IPS DF 4.7 (cell line): Measurements from ENCODE around the gene SLC35G2.
"Not testable (repeated sequence)": the region's sequence is repeated elsewhere in the genome, so short reads cannot be mapped to it uniquely, and the experiment has no call there.

Experiments
- DNase-seq: peaks from one replicate; pipeline ENCODE4 v3.0.0-alpha.2; 2013; ENCODE audit warnings: low spot score; ENCODE audit errors: extremely low read depth

The SLC35G2 gene

DNA sequence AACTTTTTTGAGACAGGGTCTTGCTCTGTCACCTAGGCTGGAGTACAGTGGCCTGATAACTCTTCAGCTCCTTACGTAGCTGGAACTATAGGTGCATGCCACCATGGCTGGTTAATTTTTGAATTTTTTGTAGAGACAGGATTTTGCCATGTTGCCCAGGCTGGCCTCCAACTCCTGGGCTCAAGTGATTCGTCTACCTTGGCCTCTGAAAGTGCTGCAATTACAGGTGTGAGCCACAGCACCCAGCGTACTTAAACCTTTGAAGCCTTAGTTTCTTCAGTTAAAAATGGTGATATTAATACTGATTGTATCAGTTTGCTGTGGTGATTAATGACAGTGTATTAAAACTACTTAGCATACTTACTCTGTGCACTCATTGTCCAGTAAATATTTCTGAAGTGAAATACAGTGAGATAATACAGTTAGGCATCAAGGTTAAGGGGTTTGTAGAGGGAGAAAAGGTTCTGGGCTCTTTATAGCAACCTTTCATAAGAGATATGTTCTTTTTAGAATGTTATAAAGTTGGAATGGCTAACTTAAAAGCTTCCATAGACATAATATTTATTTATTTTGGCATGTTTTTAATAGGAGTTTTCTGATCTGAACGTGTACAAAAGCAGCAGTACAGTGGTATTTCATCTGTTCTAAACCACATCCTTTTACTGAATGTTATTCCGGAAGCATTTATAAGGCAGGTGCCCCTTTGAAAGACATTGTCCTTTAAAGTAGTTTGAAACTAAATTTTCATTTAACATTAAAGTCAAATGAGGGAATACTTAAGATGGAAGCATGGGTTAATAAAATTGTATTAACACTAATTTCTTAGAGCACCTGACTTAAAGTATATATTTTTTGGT, 66.7 kb downstream of the SLC35G2 start:
- no peak for DNase-seq

DNA sequence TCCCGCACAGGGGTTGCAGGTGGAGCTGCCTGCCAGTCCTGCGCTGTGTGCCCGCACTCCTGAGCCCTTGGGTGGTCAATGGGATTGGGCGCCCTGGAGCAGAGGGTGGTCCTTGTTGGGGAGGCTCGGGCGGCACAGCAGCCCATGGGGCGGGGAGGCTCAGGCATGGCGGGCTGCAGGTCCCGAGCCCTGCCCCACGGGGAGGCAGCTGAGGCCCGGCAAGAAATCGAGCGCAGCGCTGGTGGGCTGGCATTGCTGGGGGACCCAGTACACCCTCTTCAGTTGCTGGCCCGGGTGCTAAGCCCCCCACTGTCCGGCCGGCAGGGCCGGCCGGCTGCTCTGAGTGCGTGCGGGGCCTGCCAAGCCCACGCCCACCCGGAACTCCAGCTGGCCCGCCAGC, 71.0 kb downstream of the SLC35G2 start:
- DNase-seq, result no peak

DNA sequence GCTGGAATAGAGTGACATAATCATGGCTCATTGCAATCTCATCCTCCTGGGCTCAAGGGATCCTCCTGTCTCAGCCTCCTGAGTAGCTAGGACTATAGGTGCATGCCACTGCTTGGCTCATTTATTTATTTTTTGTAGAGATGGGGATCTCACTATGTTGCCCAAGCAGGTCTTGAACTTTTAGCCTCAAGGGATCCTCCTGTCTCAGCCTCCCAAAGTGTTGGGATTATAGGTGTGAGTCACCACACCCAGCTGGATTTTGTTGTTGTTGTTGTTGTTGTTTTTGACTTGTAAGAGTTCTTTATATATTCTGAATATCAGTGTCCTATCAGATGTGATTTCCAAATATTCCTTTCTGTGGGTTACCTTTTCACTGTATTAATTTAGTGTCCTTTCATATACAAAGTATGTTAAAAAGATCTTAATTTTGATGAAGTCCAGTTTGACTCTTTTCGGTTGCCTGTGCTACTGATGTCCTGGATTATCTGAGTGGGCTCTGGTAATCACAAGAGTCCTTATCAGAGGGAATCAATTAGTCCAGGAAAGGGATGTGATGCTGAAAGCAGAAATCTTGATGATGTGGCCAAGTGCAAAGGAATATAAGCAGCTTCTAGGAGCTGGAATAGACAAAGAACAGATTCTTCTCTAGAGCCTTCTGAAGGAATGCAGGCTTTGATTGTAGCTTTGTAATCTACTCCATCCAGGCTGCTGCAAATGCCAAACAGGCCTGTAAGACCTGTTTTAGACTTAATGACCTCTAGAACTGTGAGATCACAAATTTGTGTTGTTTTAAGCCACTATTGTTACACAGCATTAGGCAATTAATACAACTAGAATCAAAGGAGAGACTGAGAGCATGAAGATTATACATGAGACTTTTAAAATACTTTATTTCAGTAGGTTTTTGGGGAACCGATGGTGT, 73.3 kb downstream of the SLC35G2 start:
- no peak for DNase-seq

DNA sequence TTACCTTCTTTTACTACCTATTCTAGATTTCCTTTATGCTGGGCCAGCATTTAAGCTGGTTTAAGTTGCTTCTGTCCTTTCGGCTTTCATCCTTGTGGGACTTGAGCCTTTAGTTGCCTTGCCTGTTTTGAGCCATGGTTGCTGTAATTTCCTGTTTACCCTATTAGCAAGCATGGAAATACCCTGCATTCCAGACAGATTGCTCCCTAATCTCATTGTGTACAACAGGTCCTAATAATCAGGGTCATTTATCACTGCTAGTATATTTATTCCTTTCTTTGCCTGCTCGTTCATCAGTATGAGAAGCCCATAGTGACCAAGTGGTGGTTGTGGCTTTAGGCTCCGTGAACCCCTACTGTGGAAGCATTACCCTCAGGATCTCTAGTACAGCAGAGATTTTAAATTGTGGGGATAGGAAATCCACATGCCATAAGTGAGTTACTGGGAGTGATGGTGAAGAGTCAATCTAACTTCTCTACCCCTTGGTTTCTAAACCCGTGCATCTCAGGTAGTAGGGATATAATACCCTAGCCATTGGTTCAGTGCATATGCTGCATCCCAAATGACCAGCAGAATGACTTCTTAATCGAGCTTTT, 75.0 kb downstream of the SLC35G2 start:
- DNase-seq, result no peak

DNA sequence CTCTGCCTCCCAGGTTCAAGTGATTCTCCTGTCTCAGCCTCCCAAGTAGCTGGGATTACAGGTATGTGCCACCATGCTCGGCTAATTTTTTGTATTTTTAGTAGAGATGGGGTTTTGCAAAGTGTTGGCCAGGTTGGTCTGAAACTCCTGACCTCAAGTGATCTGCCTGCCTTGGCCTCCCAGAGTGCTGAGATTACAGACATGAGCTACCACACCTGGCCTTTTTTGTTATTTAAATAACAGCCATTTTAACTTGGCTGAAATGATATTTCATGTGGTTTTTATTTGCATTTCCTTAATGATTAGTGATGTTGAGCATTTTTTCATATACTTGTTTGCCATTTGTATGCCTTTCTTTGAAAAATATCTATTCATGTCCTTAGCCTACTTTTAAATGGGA, 78.2 kb downstream of the SLC35G2 start:
- DNase-seq, result not testable (repeated sequence)

DNA sequence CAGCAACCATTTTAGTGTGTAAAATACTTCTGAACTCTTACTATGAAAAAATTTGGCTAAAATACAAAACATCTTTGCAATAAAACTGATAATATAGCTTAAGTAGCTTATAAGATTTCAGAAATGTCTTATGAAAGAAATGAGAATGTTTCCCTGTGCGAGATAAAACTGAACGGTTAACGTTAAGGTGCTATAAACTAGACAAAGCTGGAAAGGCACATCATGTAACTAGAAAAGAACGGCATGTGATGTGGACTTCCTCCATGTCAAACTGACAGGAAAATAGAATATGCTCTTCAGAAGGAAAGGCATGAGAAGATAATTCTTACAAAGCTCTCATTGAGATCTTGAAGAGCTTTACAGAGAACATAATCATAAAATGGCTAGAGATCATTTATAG, 79.6 kb downstream of the SLC35G2 start:
- no peak for DNase-seq

DNA sequence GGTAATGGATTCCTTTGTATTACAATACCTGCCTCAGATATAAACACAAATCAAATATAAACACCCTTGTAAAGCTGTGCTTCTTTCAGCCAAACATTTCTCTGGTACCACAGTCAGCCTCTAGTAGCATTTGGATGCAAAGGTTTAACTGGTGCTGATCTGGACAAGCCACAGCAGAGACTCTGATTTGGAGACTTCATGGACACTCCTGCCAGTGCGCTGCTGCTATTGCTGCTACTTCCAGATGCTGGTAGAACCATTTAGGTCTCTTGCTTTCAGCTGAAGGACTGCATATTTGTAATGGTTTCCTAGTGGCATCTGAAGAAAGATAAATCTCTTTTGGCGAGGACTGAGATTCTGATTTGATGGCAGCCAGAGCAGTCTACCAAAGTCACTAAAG, 80.0 kb downstream of the SLC35G2 start:
- DNase-seq, result no peak

DNA sequence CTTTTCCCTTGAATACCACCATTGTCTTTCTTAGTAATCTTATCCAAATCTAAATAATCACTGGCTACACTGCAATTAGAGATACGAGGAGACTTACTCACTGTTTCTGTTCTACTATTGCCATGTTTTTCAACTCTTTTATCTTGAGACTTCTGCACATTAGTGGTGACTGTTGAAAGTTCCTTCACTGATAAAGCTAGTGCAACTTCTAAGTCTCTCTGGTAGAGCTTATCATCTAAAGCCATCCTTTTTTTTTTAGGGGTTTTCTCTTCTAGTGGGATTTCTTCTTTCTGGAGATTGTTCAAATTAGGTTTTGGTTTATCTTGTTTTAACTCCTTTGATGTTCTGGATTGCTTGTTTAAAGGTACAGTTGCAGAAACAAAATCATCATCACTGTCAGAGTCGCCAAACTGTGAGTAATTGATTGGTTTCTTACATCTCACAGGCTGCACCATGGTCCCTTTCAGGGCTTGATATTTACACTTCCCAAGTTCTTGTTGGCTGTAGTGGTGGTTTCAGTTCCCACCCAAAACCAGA, 80.8 kb downstream of the SLC35G2 start:
- DNase-seq, result no peak

DNA sequence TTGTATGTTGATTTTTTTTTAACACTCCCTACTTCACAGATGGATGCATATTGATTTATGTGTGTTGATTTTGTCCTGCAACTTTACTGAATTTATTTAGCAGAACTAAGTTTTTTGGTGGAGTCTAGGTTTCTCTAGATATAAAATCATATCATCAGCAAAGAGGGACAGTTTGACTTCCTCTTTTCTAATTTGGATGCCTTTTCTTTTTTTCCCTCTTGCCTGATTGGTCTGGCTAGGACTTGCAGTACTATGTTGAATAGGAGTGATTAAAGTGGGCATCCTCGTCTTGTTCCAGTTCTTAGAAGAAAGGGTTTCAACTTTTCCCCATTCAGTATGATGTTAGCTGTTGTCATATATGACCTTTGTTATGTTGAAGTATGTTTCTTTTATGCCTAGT, 81.8 kb downstream of the SLC35G2 start:
- not testable (repeated sequence) for DNase-seq

DNA sequence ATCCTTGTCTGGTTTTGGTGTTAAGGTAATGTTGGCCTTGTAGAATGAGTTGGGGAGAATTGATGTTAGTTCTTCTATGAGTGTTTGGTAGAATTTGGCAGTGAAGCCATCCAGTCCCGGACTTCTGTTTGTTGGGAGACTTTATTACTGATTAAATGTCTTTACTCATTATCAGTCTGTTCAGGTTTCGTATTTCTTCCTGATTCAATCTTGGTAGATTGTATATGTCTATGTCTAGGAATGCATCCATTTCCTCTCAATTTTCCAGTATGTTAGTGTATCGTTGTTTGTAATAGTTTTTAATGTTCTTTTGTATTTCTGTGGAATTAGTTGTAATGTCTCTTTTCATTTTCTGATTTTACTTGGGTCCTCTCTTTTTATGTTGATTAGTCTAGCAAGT, 82.5 kb downstream of the SLC35G2 start:
- DNase-seq, result no peak

DNA sequence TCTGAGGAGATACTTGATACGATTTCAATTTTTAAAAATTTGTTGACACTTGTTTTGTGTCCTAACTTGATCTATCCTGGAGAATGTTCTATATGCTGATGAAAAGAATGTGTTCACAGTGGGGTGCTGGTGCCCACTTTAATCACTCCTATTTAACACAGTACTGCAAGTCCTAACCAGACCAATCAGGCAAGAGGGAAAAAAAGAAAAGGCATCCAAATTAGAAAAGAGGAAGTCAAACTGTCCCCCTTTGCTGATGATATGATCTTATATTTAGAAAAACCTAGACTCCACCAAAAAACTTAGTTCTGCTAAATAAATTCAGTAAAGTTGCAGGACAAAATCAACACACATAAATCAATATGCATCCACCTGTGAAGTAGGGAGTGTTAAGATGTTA, 83.6 kb downstream of the SLC35G2 start:
- DNase-seq, result not testable (repeated sequence)

DNA sequence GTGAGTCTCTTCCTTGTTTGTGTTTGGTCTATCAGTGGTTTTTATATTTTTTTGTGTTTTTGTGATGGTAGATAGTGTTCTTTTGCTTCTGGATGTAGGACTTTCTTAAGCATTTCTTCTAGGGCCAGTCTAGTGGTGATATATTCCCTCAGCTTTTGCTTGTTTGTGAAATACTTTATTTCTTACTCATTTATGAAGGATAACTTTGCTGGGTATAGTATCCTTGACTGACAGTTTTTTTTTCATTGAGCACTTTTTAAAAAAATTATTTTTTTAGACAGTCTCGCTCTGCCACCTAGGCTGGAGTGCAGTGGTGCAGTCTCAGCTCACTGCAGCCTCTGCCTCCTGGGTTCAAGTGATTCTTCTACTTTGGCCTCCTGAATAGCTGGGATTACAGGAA, 85.0 kb downstream of the SLC35G2 start:
- DNase-seq, result no peak

DNA sequence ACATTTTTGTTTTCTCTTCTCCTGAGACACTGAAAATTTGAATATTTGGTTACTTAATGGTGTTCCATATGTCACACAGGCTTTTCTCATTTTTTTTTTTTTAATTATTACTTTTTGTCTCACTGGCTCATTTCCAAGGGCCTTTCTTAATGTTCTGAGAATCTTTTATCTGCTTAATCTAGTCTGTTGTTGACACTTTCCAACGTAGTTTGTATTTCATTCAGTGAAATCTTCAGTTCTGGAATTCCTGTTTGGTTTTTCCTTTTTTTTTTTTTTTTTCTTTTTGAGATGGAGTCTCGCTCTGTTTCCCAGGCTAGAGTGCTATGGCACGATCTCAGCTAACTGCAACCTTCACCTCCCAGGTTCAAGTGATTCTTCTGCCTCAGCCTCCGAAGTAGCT, 85.8 kb downstream of the SLC35G2 start:
- DNase-seq, result no peak
